Tibial artery (tissue), 4 donors: Measurements from ENCODE around the gene FCN2.

Experiments used
- DNase-seq, 2 donors: peaks; one replicate each; pipeline ENCODE4 v3.0.0-alpha.2; 2019
- H3K27ac ChIP-seq, 2 donors: fragments of 200-600 bp; sonication (generic) in 1 of 2; 1 replicate in 1 of 2; 2 replicates in 1 of 2; pipeline ENCODE4 v1.5.1; 2018 to 2019; ENCODE audit warnings: mild to moderate bottlenecking in 1 of 2
- H3K27me3 ChIP-seq, 2 donors: fragments of 200-600 bp; sonication (generic) in 1 of 2; one replicate each; pipeline versions ENCODE4 v1.5.1 to v1.6.0; 2016 to 2019
- H3K36me3 ChIP-seq, 3 donors: fragments of 200-600 bp; sonication (generic) in 2 of 3; one replicate each; pipeline ENCODE4 v1.5.1; 2016 to 2019; ENCODE audit warnings: mild to moderate bottlenecking in 2 of 3
- H3K4me1 ChIP-seq, 4 donors: fragments of 200-600 bp; sonication (generic) in 2 of 4; 1 replicate in 3 of 4; 2 replicates in 1 of 4; pipeline ENCODE4 v1.5.1; 2016 to 2019
- H3K4me3 ChIP-seq, 2 donors: fragments of 200-600 bp; sonication (generic) in 1 of 2; 1 replicate in 1 of 2; 2 replicates in 1 of 2; pipeline ENCODE4 v1.5.1; 2018 to 2019; ENCODE audit warnings: mild to moderate bottlenecking in 2 of 2
- H3K9me3 ChIP-seq, 3 donors: fragments of 200-600 bp; sonication (generic) in 1 of 3; one replicate each; pipeline ENCODE4 v1.5.1; 2016 to 2019
- CTCF ChIP-seq, 2 experiments: fragments of 200-600 bp in 1 of 2; fragments of 450-650 bp in 1 of 2; IDR thresholded peaks; one replicate each; pipeline ENCODE4 v1.5.1; 2017 to 2019; ENCODE audit warnings: antibody characterized with exemption in 2 of 2, mild to moderate bottlenecking in 1 of 2, moderate library complexity in 1 of 2
- intact Hi-C: fragments of 100-400 bp; cut with DNase I; formaldehyde crosslinking; loops from one replicate; pipeline ENCODE4 v1.15.0; 2023; ENCODE audit warnings: low total_unique reads

FCN2 gene

GRCh38 chr9:134885001-134885678 lies 4.5 kb downstream of the FCN2 start:
- Histone ChIP-seq H3K36me3 (no peaks in the 10 kb centered on the region), H3K27me3 (peaks cover 0 to 40% of the 10 kb centered on the region in 2 donors), H3K27ac (no peak overlapping the region), H3K4me1 (no peaks in the 10 kb centered on the region), H3K4me3 (no peak overlapping the region), H3K9me3 (no peaks in the 10 kb centered on the region)
- intact Hi-C loops = no loop called here
- no peak for TF ChIP-seq CTCF (IDR thresholded peaks at IDR 0.05)
- DNase-seq = no peak

- Histone ChIP-seq H3K36me3 (no peaks in the 10 kb centered on the region), H3K27ac (no peak overlapping the region), H3K27me3 (peaks cover 0 to 40% of the 10 kb centered on the region in 2 donors), H3K4me3 (no peak overlapping the region), H3K4me1 (no peaks in the 10 kb centered on the region), H3K9me3 (no peaks in the 10 kb centered on the region)
- no peak for DNase-seq
- intact Hi-C loops = no loop called here
- TF ChIP-seq CTCF (IDR thresholded peaks at IDR 0.05) = no peak
Observed at GRCh38 chr9:134885679-134886412, 5.2 kb downstream of the FCN2 start.

- Histone ChIP-seq H3K27ac (no peak overlapping the region), H3K27me3 (peaks cover 0 to 38% of the 10 kb centered on the region in 2 donors), H3K4me3 (no peak overlapping the region), H3K36me3 (no peaks in the 10 kb centered on the region), H3K4me1 (no peaks in the 10 kb centered on the region), H3K9me3 (no peaks in the 10 kb centered on the region)
- TF ChIP-seq CTCF (IDR thresholded peaks at IDR 0.05) = no peak
- no peak for DNase-seq
- intact Hi-C loops = no loop called here
Observed at GRCh38 chr9:134886413-134886913, 5.9 kb downstream of the FCN2 start.

- no peak overlapping the region for H3K27ac ChIP-seq
- peaks cover 0 to 35% of the 10 kb centered on the region in 2 donors for H3K27me3 ChIP-seq
- TF ChIP-seq CTCF (IDR thresholded peaks at IDR 0.05) = no peak
- H3K4me1 ChIP-seq = no peaks in the 10 kb centered on the region
- DNase-seq = no peak
- no peaks in the 10 kb centered on the region for H3K9me3 ChIP-seq
- intact Hi-C loops = no loop called here
- no peak overlapping the region for H3K4me3 ChIP-seq
- no peaks in the 10 kb centered on the region for H3K36me3 ChIP-seq
Observed at GRCh38 chr9:134887219-134887618, 6.6 kb downstream of the FCN2 start.

GRCh38 chr9:134887686-134888602 lies 7.3 kb downstream of the FCN2 start:
- DNase-seq = peak in 1 of 2 donors; percentile 47
- TF ChIP-seq CTCF (IDR thresholded peaks at IDR 0.05) = no peak
- intact Hi-C loops = no loop called here
- H3K4me1 ChIP-seq = no peaks in the 10 kb centered on the region
- H3K9me3 ChIP-seq = no peaks in the 10 kb centered on the region
- H3K4me3 ChIP-seq = no peak overlapping the region
- peaks cover 0 to 31% of the 10 kb centered on the region in 2 donors for H3K27me3 ChIP-seq
- no peaks in the 10 kb centered on the region for H3K36me3 ChIP-seq
- H3K27ac ChIP-seq = no peak overlapping the region
